Measurements from ENCODE around the gene ANO2.
"Not testable (repeated sequence)": the region's sequence is repeated elsewhere in the genome, so short reads cannot be mapped to it uniquely, and the experiment has no call there.

ANO2 gene

GRCh38 chr12:5884285-5884684 lies 60.8 kb downstream of the ANO2 start:
- DNase-seq, result no peak

GRCh38 chr12:5882511-5883190 lies 62.4 kb downstream of the ANO2 start:
- DNase-seq, result no peak

- no peak for DNase-seq
These were observed 63.4 kb downstream of the ANO2 start for GRCh38 chr12:5881666-5882065.

- DNase-seq, result no peak
These were observed 63.9 kb downstream of the ANO2 start for GRCh38 chr12:5881101-5881606.

GRCh38 chr12:5875851-5876250 lies 69.2 kb downstream of the ANO2 start:
- no peak for DNase-seq

- DNase-seq, result no peak
These were observed 70.5 kb downstream of the ANO2 start for GRCh38 chr12:5874514-5874913.

GRCh38 chr12:5873281-5873919 lies 71.7 kb downstream of the ANO2 start:
- DNase-seq, result no peak

GRCh38 chr12:5872745-5873144 lies 72.3 kb downstream of the ANO2 start:
- no peak for DNase-seq

- DNase-seq, result no peak
These were observed 73.3 kb downstream of the ANO2 start for GRCh38 chr12:5871741-5872140.

- no peak for DNase-seq
These were observed 74.9 kb downstream of the ANO2 start for GRCh38 chr12:5870183-5870582.

GRCh38 chr12:5868625-5869295 lies 76.3 kb downstream of the ANO2 start:
- no peak for DNase-seq

- no peak for DNase-seq
These were observed 79.7 kb downstream of the ANO2 start for GRCh38 chr12:5865397-5865796.

- no peak for DNase-seq
These were observed 80.1 kb downstream of the ANO2 start for GRCh38 chr12:5864972-5865371.

- no peak for DNase-seq
These were observed 80.8 kb downstream of the ANO2 start for GRCh38 chr12:5864301-5864700.

- no peak for DNase-seq
These were observed 83.6 kb downstream of the ANO2 start for GRCh38 chr12:5861416-5861815.

GRCh38 chr12:5856692-5857091 lies 88.4 kb downstream of the ANO2 start:
- no peak for DNase-seq

- DNase-seq, result no peak
These were observed 98.1 kb downstream of the ANO2 start for GRCh38 chr12:5846950-5847349.

GRCh38 chr12:5840944-5841343 lies 104.1 kb downstream of the ANO2 start:
- no peak for DNase-seq

- no peak for DNase-seq
These were observed 114.9 kb downstream of the ANO2 start for GRCh38 chr12:5830111-5830510.

- DNase-seq, result no peak
These were observed 117.5 kb downstream of the ANO2 start for GRCh38 chr12:5827591-5827990.

- not testable (repeated sequence) for DNase-seq
These were observed 119.3 kb downstream of the ANO2 start for GRCh38 chr12:5825761-5826160.

GRCh38 chr12:5818877-5819276 lies 126.2 kb downstream of the ANO2 start:
- not testable (repeated sequence) for DNase-seq

- no peak for DNase-seq
These were observed 127.8 kb downstream of the ANO2 start for GRCh38 chr12:5817246-5817645.

GRCh38 chr12:5809586-5809985 lies 135.5 kb downstream of the ANO2 start:
- DNase-seq, result no peak

All from NCI-H446 treated with DMSO at 0.1 percent for 48 hours (cell line).